ENCODE measurements around the gene PDZD4.

PDZD4 gene

GRCh38 chrX:153773741-153774575, 56.4 kb downstream of the PDZD4 start:
- Histone ChIP-seq H3K9ac (ENCODE audit: low read length) (no peak overlapping the region), H3K4me3 (ENCODE audit: low read length) (no peak overlapping the region), H3K9me3 (ENCODE audit: control insufficient read depth, low read length) (no peaks in the 10 kb centered on the region), H3K27me3 (replicated peaks; ENCODE audit: control insufficient read depth, insufficient read depth, low read length) (no peaks in the 10 kb centered on the region), H3K36me3 (ENCODE audit: control insufficient read depth, insufficient read depth, low read length, severe bottlenecking) (peaks cover 18% of the 10 kb centered on the region), H3K4me1 (ENCODE audit: control insufficient read depth, insufficient read depth, low read length) (no peaks in the 10 kb centered on the region)
- no peak for DNase-seq (ENCODE audit: low read depth)

- Histone ChIP-seq H3K9ac (ENCODE audit: low read length) (no peak overlapping the region), H3K36me3 (ENCODE audit: control insufficient read depth, insufficient read depth, low read length, severe bottlenecking) (peaks cover 16% of the 10 kb centered on the region), H3K27me3 (replicated peaks; ENCODE audit: control insufficient read depth, insufficient read depth, low read length) (no peaks in the 10 kb centered on the region), H3K4me1 (ENCODE audit: control insufficient read depth, insufficient read depth, low read length) (no peaks in the 10 kb centered on the region), H3K9me3 (ENCODE audit: control insufficient read depth, low read length) (no peaks in the 10 kb centered on the region), H3K4me3 (ENCODE audit: low read length) (no peak overlapping the region)
- no peak for DNase-seq (ENCODE audit: low read depth)
Observed at GRCh38 chrX:153773218-153773611, 57.1 kb downstream of the PDZD4 start.

GRCh38 chrX:153772316-153773217, 57.8 kb downstream of the PDZD4 start:
- Histone ChIP-seq H3K9me3 (ENCODE audit: control insufficient read depth, low read length) (no peaks in the 10 kb centered on the region), H3K36me3 (ENCODE audit: control insufficient read depth, insufficient read depth, low read length, severe bottlenecking) (peaks cover 11% of the 10 kb centered on the region), H3K27me3 (replicated peaks; ENCODE audit: control insufficient read depth, insufficient read depth, low read length) (no peaks in the 10 kb centered on the region), H3K4me1 (ENCODE audit: control insufficient read depth, insufficient read depth, low read length) (no peaks in the 10 kb centered on the region), H3K9ac (ENCODE audit: low read length) (no peak overlapping the region), H3K4me3 (ENCODE audit: low read length) (no peak overlapping the region)
- DNase-seq (ENCODE audit: low read depth) = no peak

- H3K9ac ChIP-seq (ENCODE audit: low read length) = no peak overlapping the region
- no peaks in the 10 kb centered on the region for H3K27me3 ChIP-seq (replicated peaks; ENCODE audit: control insufficient read depth, insufficient read depth, low read length)
- H3K4me1 ChIP-seq (ENCODE audit: control insufficient read depth, insufficient read depth, low read length) = peaks cover 2% of the 10 kb centered on the region
- DNase-seq (ENCODE audit: low read depth) = no peak
- H3K9me3 ChIP-seq (ENCODE audit: control insufficient read depth, low read length) = no peaks in the 10 kb centered on the region
- peaks cover 9% of the 10 kb centered on the region for H3K36me3 ChIP-seq (ENCODE audit: control insufficient read depth, insufficient read depth, low read length, severe bottlenecking)
- H3K4me3 ChIP-seq (ENCODE audit: low read length) = no peak overlapping the region
Observed at GRCh38 chrX:153771415-153772315, 58.7 kb downstream of the PDZD4 start.

GRCh38 chrX:153770601-153771414, 59.5 kb downstream of the PDZD4 start:
- Histone ChIP-seq H3K36me3 (ENCODE audit: control insufficient read depth, insufficient read depth, low read length, severe bottlenecking) (peaks cover 9% of the 10 kb centered on the region), H3K9ac (ENCODE audit: low read length) (no peak overlapping the region), H3K4me3 (ENCODE audit: low read length) (no peak overlapping the region), H3K27me3 (replicated peaks; ENCODE audit: control insufficient read depth, insufficient read depth, low read length) (no peaks in the 10 kb centered on the region), H3K4me1 (ENCODE audit: control insufficient read depth, insufficient read depth, low read length) (peaks cover 3% of the 10 kb centered on the region), H3K9me3 (ENCODE audit: control insufficient read depth, low read length) (no peaks in the 10 kb centered on the region)
- DNase-seq (ENCODE audit: low read depth) = no peak

- no peak for DNase-seq (ENCODE audit: low read depth)
Observed at GRCh38 chrX:153769865-153770600, 60.3 kb downstream of the PDZD4 start.

GRCh38 chrX:153769158-153769864, 61.0 kb downstream of the PDZD4 start:
- H3K9ac ChIP-seq (ENCODE audit: low read length) = no peak overlapping the region
- H3K4me1 ChIP-seq (ENCODE audit: control insufficient read depth, insufficient read depth, low read length) = peaks cover 15% of the 10 kb centered on the region
- no peaks in the 10 kb centered on the region for H3K9me3 ChIP-seq (ENCODE audit: control insufficient read depth, low read length)
- H3K36me3 ChIP-seq (ENCODE audit: control insufficient read depth, insufficient read depth, low read length, severe bottlenecking) = peaks cover 3% of the 10 kb centered on the region
- no peak overlapping the region for H3K4me3 ChIP-seq (ENCODE audit: low read length)
- no peak for DNase-seq (ENCODE audit: low read depth)
- H3K27me3 ChIP-seq (replicated peaks; ENCODE audit: control insufficient read depth, insufficient read depth, low read length) = no peaks in the 10 kb centered on the region

More at GRCh38 chrX:153769865-153770600, 60.3 kb downstream of the PDZD4 start:
- H3K9me3 ChIP-seq (ENCODE audit: control insufficient read depth, low read length) = no peaks in the 10 kb centered on the region
- no peak overlapping the region for H3K4me3 ChIP-seq (ENCODE audit: low read length)
- peaks cover 7% of the 10 kb centered on the region for H3K36me3 ChIP-seq (ENCODE audit: control insufficient read depth, insufficient read depth, low read length, severe bottlenecking)
- peaks cover 8% of the 10 kb centered on the region for H3K4me1 ChIP-seq (ENCODE audit: control insufficient read depth, insufficient read depth, low read length)
- no peaks in the 10 kb centered on the region for H3K27me3 ChIP-seq (replicated peaks; ENCODE audit: control insufficient read depth, insufficient read depth, low read length)
- H3K9ac ChIP-seq (ENCODE audit: low read length) = no peak overlapping the region

GRCh38 chrX:153768311-153769157, 61.8 kb downstream of the PDZD4 start:
- Histone ChIP-seq H3K27me3 (replicated peaks; ENCODE audit: control insufficient read depth, insufficient read depth, low read length) (no peaks in the 10 kb centered on the region), H3K36me3 (ENCODE audit: control insufficient read depth, insufficient read depth, low read length, severe bottlenecking) (peaks cover 3% of the 10 kb centered on the region), H3K9ac (ENCODE audit: low read length) (no peak overlapping the region), H3K9me3 (ENCODE audit: control insufficient read depth, low read length) (no peaks in the 10 kb centered on the region), H3K4me1 (ENCODE audit: control insufficient read depth, insufficient read depth, low read length) (peaks cover 18% of the 10 kb centered on the region), H3K4me3 (ENCODE audit: low read length) (no peak overlapping the region)
- no peak for DNase-seq (ENCODE audit: low read depth)

- H3K36me3 ChIP-seq (ENCODE audit: control insufficient read depth, insufficient read depth, low read length, severe bottlenecking) = peaks cover 3% of the 10 kb centered on the region
- H3K9ac ChIP-seq (ENCODE audit: low read length) = no peak overlapping the region
- H3K27me3 ChIP-seq (replicated peaks; ENCODE audit: control insufficient read depth, insufficient read depth, low read length) = no peaks in the 10 kb centered on the region
- no peak overlapping the region for H3K4me3 ChIP-seq (ENCODE audit: low read length)
- DNase-seq (ENCODE audit: low read depth) = no peak
- H3K4me1 ChIP-seq (ENCODE audit: control insufficient read depth, insufficient read depth, low read length) = peaks cover 18% of the 10 kb centered on the region
- no peaks in the 10 kb centered on the region for H3K9me3 ChIP-seq (ENCODE audit: control insufficient read depth, low read length)
Observed at GRCh38 chrX:153767674-153768055, 62.7 kb downstream of the PDZD4 start.
